A673 (cell line): ENCODE data around the gene SLC22A15. TPM values are rescaled to one million over a fixed set of nuclear protein-coding genes. Genes with fewer than 3 reads are reported as not detected.
"Not testable (repeated sequence)": the region's sequence is repeated elsewhere in the genome, so short reads cannot be mapped to it uniquely, and the experiment has no call there.

Source experiments
- BruUV-seq: library from RNA; stranded (reverse); fragments of 400-500 nt; replicated peaks from 2 replicates; lab custom pipeline; 2021; lab: Mats Ljungman, UMichigan
- CTCF ChIA-PET: fragments of 300-600 bp; sonication (Branson Sonifier 250); formaldehyde crosslinking; loops from one replicate; lab custom pipeline; 2022; ENCODE audit warnings: antibody characterized with exemption; lab: Charles Lee
- POLR2A ChIA-PET: fragments of 300-600 bp; sonication (Branson Sonifier 250); formaldehyde crosslinking; loops from one replicate; lab custom pipeline; 2022; ENCODE audit warnings: antibody characterized with exemption; ENCODE audit not compliant: low non-redundant PET; lab: Charles Lee
- DNase-seq: peaks from one replicate; pipeline ENCODE4 v3.0.0-alpha.2; 2015; ENCODE audit warnings: low spot score
- H3K27ac ChIP-seq: fragments of 200-600 bp; sonication (generic); 2 replicates; pipeline ENCODE4 v1.5.1; 2016; ENCODE audit warnings: mixed run types, low read depth, mild to moderate bottlenecking, mixed read lengths, antibody characterized with exemption, low read length; ENCODE audit not compliant: poor library complexity, severe bottlenecking
- H3K27me3 ChIP-seq: fragments of 200-600 bp; sonication (generic); replicated peaks from 2 replicates; pipeline ENCODE4 v1.6.1; 2017; ENCODE audit warnings: mixed run types, low read depth, mild to moderate bottlenecking, mixed read lengths, antibody characterized with exemption, low read length; ENCODE audit not compliant: insufficient read depth, poor library complexity
- H3K36me3 ChIP-seq: fragments of 200-600 bp; sonication (generic); 2 replicates; pipeline ENCODE4 v1.6.1; 2016; ENCODE audit warnings: mixed run types, mild to moderate bottlenecking, mixed read lengths, antibody characterized with exemption, low read length; ENCODE audit not compliant: insufficient read depth, poor library complexity, severe bottlenecking
- H3K4me1 ChIP-seq: fragments of 200-600 bp; sonication (generic); 2 replicates; pipeline ENCODE4 v1.6.1; 2017; ENCODE audit warnings: mixed run types, mild to moderate bottlenecking, mixed read lengths, antibody characterized with exemption, low read length; ENCODE audit not compliant: insufficient read depth, poor library complexity, severe bottlenecking
- H3K4me3 ChIP-seq: fragments of 200-600 bp; sonication (generic); 2 replicates; pipeline ENCODE4 v1.5.1; 2016; ENCODE audit warnings: low read depth, mixed run types, mild to moderate bottlenecking, mixed read lengths, low read length; ENCODE audit not compliant: poor library complexity, severe bottlenecking
- H3K9me3 ChIP-seq: fragments of 200-600 bp; sonication (generic); 2 replicates; pipeline ENCODE4 v1.6.1; 2016; ENCODE audit warnings: mixed run types, low read depth, mild to moderate bottlenecking, mixed read lengths, antibody characterized with exemption, low read length; ENCODE audit not compliant: poor library complexity, severe bottlenecking
- CTCF ChIP-seq: fragments of 300-800, 200-600 bp; sonication (generic); conservative IDR thresholded peaks from 2 replicates; pipeline ENCODE4 v1.5.1; 2017; ENCODE audit warnings: low read depth, mild to moderate bottlenecking, antibody characterized with exemption, low read length, moderate library complexity, mixed read lengths
- EZH2 ChIP-seq: fragments of 200-600 bp; sonication (generic); IDR thresholded peaks from 2 replicates; pipeline ENCODE4 v1.6.1; 2017; ENCODE audit warnings: borderline replicate concordance, low read depth, mild to moderate bottlenecking, mixed read lengths, antibody characterized with exemption, low read length; ENCODE audit not compliant: poor library complexity, severe bottlenecking
- intact Hi-C: fragments of 100-400 bp; cut with micrococcal nuclease; formaldehyde crosslinking; loops from one replicate; pipeline ENCODE4 v1.10.0; 2022; ENCODE audit not compliant: unreplicated experiment
- total RNA-seq: library from RNA; stranded (reverse); gene quantifications from 2 replicates; pipeline ENCODE4 v1.2.3, GENCODE V29; 2021

The SLC22A15 gene
- total RNA-seq, 1 experiment from 2014 or later, result 0.39 TPM

GRCh38 chr1:115958866-115959265 is 17.4 kb upstream of the SLC22A15 start:
- DNase-seq, result no peak
- ChIA-PET CTCF (no interaction called here), POLR2A (no interaction called here)
- no TSS peak for BruUV-seq
- H3K9me3 ChIP-seq, result no peaks in the 10 kb centered on the region
- H3K4me1 ChIP-seq, result no peaks in the 10 kb centered on the region
- H3K27ac ChIP-seq, result no peak overlapping the region
- peaks cover 19% of the 10 kb centered on the region for H3K27me3 ChIP-seq
- TF ChIP-seq CTCF (no peak), EZH2 (no peak)
- H3K36me3 ChIP-seq, result no peaks in the 10 kb centered on the region
- intact Hi-C loops, result no loop called here
- no peak overlapping the region for H3K4me3 ChIP-seq

- CTCF ChIA-PET, result no interaction called here
- intact Hi-C loops, result no loop called here
- no peaks in the 10 kb centered on the region for H3K9me3 ChIP-seq
- no peaks in the 10 kb centered on the region for H3K4me1 ChIP-seq
- no peaks in the 10 kb centered on the region for H3K27me3 ChIP-seq
- POLR2A ChIA-PET, result no interaction called here
- no peak for TF ChIP-seq EZH2
- no peak for TF ChIP-seq CTCF
- no TSS peak for BruUV-seq
- H3K27ac ChIP-seq, result no peak overlapping the region
- DNase-seq, result peak; percentile 53
- no peak overlapping the region for H3K4me3 ChIP-seq
- H3K36me3 ChIP-seq, result no peaks in the 10 kb centered on the region
Observed at GRCh38 chr1:115969509-115969908, 6.8 kb upstream of the SLC22A15 start.

GRCh38 chr1:115971778-115972177 is 4.5 kb upstream of the SLC22A15 start:
- intact Hi-C loops, H3K4me3 ChIP-seq, BruUV-seq, H3K36me3 ChIP-seq, POLR2A ChIA-PET, DNase-seq, CTCF ChIA-PET, H3K27me3 ChIP-seq, H3K4me1 ChIP-seq, H3K27ac ChIP-seq, H3K9me3 ChIP-seq: not testable (repeated sequence)

GRCh38 chr1:115973154-115973553 is 3.2 kb upstream of the SLC22A15 start:
- DNase-seq, result no peak
- TF ChIP-seq EZH2, result no peak
- TF ChIP-seq CTCF, result no peak
- BruUV-seq, result no TSS peak
- H3K4me1 ChIP-seq, result no peaks in the 10 kb centered on the region
- H3K4me3 ChIP-seq, result no peak overlapping the region
- CTCF ChIA-PET, result no interaction called here
- no peaks in the 10 kb centered on the region for H3K36me3 ChIP-seq
- no peak overlapping the region for H3K27ac ChIP-seq
- H3K9me3 ChIP-seq, result no peaks in the 10 kb centered on the region
- POLR2A ChIA-PET, result no interaction called here
- intact Hi-C loops, result no loop called here
- H3K27me3 ChIP-seq, result peaks cover 5% of the 10 kb centered on the region
